Kidney (tissue), 14 donors: Measurements from ENCODE around the gene LUZP1. TPM values are rescaled to one million over a fixed set of nuclear protein-coding genes. Genes with fewer than 3 reads are reported as not detected.

Experiments
- DNase-seq, 5 donors: peaks; one replicate each; pipeline ENCODE4 v3.0.0-alpha.2; 2013 to 2020
- FAIRE-seq: peaks from 2 replicates; lab custom pipeline; 2012; peaks lifted over from hg19 to GRCh38; lab: Jason Lieb, UNC
- H3K27ac ChIP-seq, 2 donors: one replicate each; pipeline ENCODE4 v1.7.0; 2013; ENCODE audit warnings: low read depth in 2 of 2, low read length in 2 of 2, inconsistent platforms in 1 of 2
- H3K27me3 ChIP-seq: one replicate; pipeline ENCODE4 v1.7.1; 2013; ENCODE audit warnings: low read length, inconsistent platforms; ENCODE audit not compliant: control insufficient read depth, insufficient read depth
- H3K36me3 ChIP-seq, 3 donors: one replicate each; pipeline versions ENCODE4 v1.7.0 to v1.7.1; 2013; ENCODE audit warnings: low read length in 3 of 3, control low read depth in 1 of 3, inconsistent platforms in 1 of 3; ENCODE audit not compliant: insufficient read depth in 3 of 3, control insufficient read depth in 2 of 3
- H3K4me1 ChIP-seq, 3 donors: one replicate each; pipeline versions ENCODE4 v1.7.0 to v1.7.1; 2013; ENCODE audit warnings: low read length in 3 of 3, inconsistent platforms in 1 of 3, low read depth in 1 of 3; ENCODE audit not compliant: control insufficient read depth in 2 of 3, insufficient read depth in 2 of 3
- H3K4me3 ChIP-seq, 3 donors: one replicate each; pipeline versions ENCODE4 v1.7.0 to v1.8.1; 2013; ENCODE audit warnings: low read length in 3 of 3, control low read depth in 1 of 3, inconsistent platforms in 1 of 3
- H3K9ac ChIP-seq, 3 donors: one replicate each; pipeline versions ENCODE4 v1.7.0 to v1.7.1; 2013; ENCODE audit warnings: low read length in 3 of 3, control low read depth in 1 of 3, inconsistent platforms in 1 of 3
- H3K9me3 ChIP-seq, 3 donors: one replicate each; pipeline versions ENCODE4 v1.7.0 to v1.7.1; 2013; ENCODE audit warnings: low read length in 3 of 3, control low read depth in 1 of 3, inconsistent platforms in 1 of 3; ENCODE audit not compliant: control insufficient read depth in 2 of 3, insufficient read depth in 1 of 3
- CTCF ChIP-seq: IDR thresholded peaks from 3 replicates; pipeline ENCODE4 v1.5.1; 2012; ENCODE audit warnings: mild to moderate bottlenecking, moderate library complexity, borderline replicate concordance; ENCODE audit not compliant: insufficient read depth; ENCODE audit errors: extremely low read depth
- intact Hi-C: fragments of 100-400 bp; cut with DNase I; formaldehyde crosslinking; loops from one replicate; pipeline ENCODE4 v1.11.1; 2022
- polyA plus RNA-seq: library from polyadenylated mRNA; stranded (reverse); fragments of 350-450 nt; fragmentation: Illumina TruSeq; extraction: RNeasy Lipid Tissue Mini Kit (QIAGEN cat#74804); gene quantifications from one replicate; pipeline ENCODE4 v1.2.3, GENCODE V29; 2014; ENCODE audit warnings: low read depth, low replicate concordance; ENCODE audit not compliant: insufficient read depth
- total RNA-seq: library from RNA; stranded (reverse); fragmentation: NEBNext Ultra II Directional; extraction: Animal tissue kit (Norgen Biotek cat#: 25700); gene quantifications from one replicate; pipeline ENCODE4 v1.2.1, GENCODE V29; 2021
- donor health status: control.
- donor health status: control.
- donor health status: control.
- donor health status: control.
- donor health status: control.
- donor health status: DM: yes; HTN: yes; CAD: no.
- donor health status: Normal renal cell carcinoma (clear cell type).

The LUZP1 gene
- total and polyA plus RNA-seq, 2 donors from 2014 or later = 6.7 to 39.0 TPM

GRCh38 chr1:23198373-23198772, 29.7 kb upstream of the LUZP1 start:
- Histone ChIP-seq H3K27me3 (no peaks in the 10 kb centered on the region), H3K9me3 (no peaks in the 10 kb centered on the region), H3K36me3 (no peaks in the 10 kb centered on the region), H3K9ac (no peak overlapping the region), H3K4me1 (no peaks in the 10 kb centered on the region), H3K27ac (no peak overlapping the region), H3K4me3 (no peak overlapping the region)
- intact Hi-C loops = no loop called here
- no peak for FAIRE-seq
- no peak for DNase-seq
- no peak for TF ChIP-seq CTCF

GRCh38 chr1:23196627-23197328, 28.1 kb upstream of the LUZP1 start:
- Histone ChIP-seq H3K27ac (no peak overlapping the region), H3K36me3 (no peaks in the 10 kb centered on the region), H3K4me1 (no peaks in the 10 kb centered on the region), H3K9ac (no peak overlapping the region), H3K4me3 (no peak overlapping the region), H3K9me3 (no peaks in the 10 kb centered on the region), H3K27me3 (no peaks in the 10 kb centered on the region)
- TF ChIP-seq CTCF = no peak
- FAIRE-seq (no peak), DNase-seq (no peak)
- intact Hi-C loops = no loop called here

DNA sequence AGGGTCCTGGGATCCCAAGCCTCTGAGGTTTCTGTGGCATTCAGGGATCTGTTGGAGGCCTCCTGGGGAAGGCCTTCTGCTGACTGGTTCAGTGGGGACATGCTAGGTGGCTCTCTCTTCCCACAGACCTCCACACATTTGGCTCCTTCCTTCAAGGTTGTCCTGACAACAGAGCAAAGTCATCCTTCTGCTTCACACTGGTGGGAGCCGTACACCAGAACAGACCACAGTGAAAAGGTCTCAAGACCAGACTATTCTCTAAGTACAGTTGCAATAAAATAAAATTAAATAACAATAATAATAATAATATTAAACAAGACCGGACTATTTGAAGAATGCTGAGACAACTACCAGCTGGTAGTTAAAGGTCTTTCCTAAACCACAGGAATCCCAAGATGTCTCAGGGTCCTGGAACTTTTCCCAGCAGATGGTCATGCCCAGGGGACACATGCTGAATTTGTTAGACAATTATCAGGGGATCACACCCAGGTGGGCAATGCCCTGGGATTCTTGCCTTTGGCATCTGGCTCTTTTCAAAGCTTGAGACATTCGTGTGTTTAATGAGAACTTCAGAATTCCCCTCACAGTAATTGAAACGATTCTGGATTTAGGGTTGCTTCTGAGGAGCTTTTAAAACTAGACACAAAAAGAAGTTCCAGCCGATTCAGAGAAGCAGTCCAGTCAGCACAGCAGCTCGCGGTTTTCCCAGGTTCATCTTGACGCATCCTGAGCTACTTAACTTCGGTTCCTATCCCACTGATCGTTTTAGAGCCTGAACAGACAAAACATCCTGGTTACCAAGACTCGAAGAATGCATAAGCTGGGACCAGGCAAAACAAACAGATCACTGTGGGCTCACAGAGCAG, 25.7 kb upstream of the LUZP1 start:
- Histone ChIP-seq H3K4me3 (no peak overlapping the region), H3K27ac (no peak overlapping the region), H3K36me3 (no peaks in the 10 kb centered on the region), H3K9me3 (no peaks in the 10 kb centered on the region), H3K27me3 (no peaks in the 10 kb centered on the region), H3K4me1 (no peaks in the 10 kb centered on the region), H3K9ac (no peak overlapping the region)
- FAIRE-seq (no peak), DNase-seq (no peak)
- intact Hi-C loops = no loop called here
- TF ChIP-seq CTCF = no peak
